Measurements from ENCODE around the gene FOSL2.

Gene FOSL2

GRCh38 chr2:28380219-28380618 is 12.4 kb upstream of the FOSL2 start:
- DNase-seq (ENCODE audit: low read depth), result no peak
- no peak for TF ChIP-seq CTCF (conservative IDR thresholded peaks at IDR 0.05; ENCODE audit: low read depth, low read length)
- H3K4me3 ChIP-seq (ENCODE audit: low read depth, low read length), result no peak overlapping the region

- DNase-seq (ENCODE audit: low read depth), result no peak
- no peak for TF ChIP-seq CTCF (conservative IDR thresholded peaks at IDR 0.05; ENCODE audit: low read depth, low read length)
- H3K4me3 ChIP-seq (ENCODE audit: low read depth, low read length), result no peak overlapping the region
Observed at GRCh38 chr2:28381225-28382180, 11.2 kb upstream of the FOSL2 start.

- no peak for TF ChIP-seq CTCF (conservative IDR thresholded peaks at IDR 0.05; ENCODE audit: low read depth, low read length)
- DNase-seq (ENCODE audit: low read depth), result no peak
- H3K4me3 ChIP-seq (ENCODE audit: low read depth, low read length), result no peak overlapping the region
Observed at GRCh38 chr2:28382755-28383154, 9.9 kb upstream of the FOSL2 start.

- peak; percentile 43 for DNase-seq (ENCODE audit: low read depth)
- TF ChIP-seq CTCF (conservative IDR thresholded peaks at IDR 0.05; ENCODE audit: low read depth, low read length), result no peak
- H3K4me3 ChIP-seq (ENCODE audit: low read depth, low read length), result no peak overlapping the region
Observed at GRCh38 chr2:28387082-28387960, 5.3 kb upstream of the FOSL2 start.

GRCh38 chr2:28389399-28390240 is 3.0 kb upstream of the FOSL2 start:
- H3K4me3 ChIP-seq (ENCODE audit: low read depth, low read length), result peak overlapping the region; percentile 93
- peak; percentile 47 for DNase-seq (ENCODE audit: low read depth)
- TF ChIP-seq CTCF (conservative IDR thresholded peaks at IDR 0.05; ENCODE audit: low read depth, low read length), result no peak

GRCh38 chr2:28390241-28390745 is 2.4 kb upstream of the FOSL2 start:
- H3K4me3 ChIP-seq (ENCODE audit: low read depth, low read length), result peak overlapping the region; percentile 93
- TF ChIP-seq CTCF (conservative IDR thresholded peaks at IDR 0.05; ENCODE audit: low read depth, low read length), result peak; percentile 31
- DNase-seq (ENCODE audit: low read depth), result peak; percentile 97

Measured in choroid plexus epithelial cell (primary cell).